Nephron progenitor cell (in vitro differentiated cells): ENCODE data around the gene GLDC.

ENCODE experiments used
- DNase-seq: peaks from one replicate; pipeline ENCODE4 v3.0.0; 2021
- H3K27ac Mint-ChIP-seq: 2 replicates; pipeline ENCODE4 v1.8.0; 2021; ENCODE audit warnings: mild to moderate bottlenecking, moderate library complexity, mixed read lengths
- H3K27me3 Mint-ChIP-seq: 2 replicates; pipeline ENCODE4 v1.8.0; 2021; ENCODE audit warnings: mild to moderate bottlenecking, low read depth, mixed read lengths; ENCODE audit not compliant: poor library complexity
- H3K36me3 Mint-ChIP-seq: 2 replicates; pipeline ENCODE4 v1.8.0; 2021; ENCODE audit warnings: low read depth, mixed read lengths
- H3K4me1 Mint-ChIP-seq: 2 replicates; pipeline ENCODE4 v1.8.0; 2021; ENCODE audit warnings: mixed read lengths
- H3K4me3 Mint-ChIP-seq: 2 replicates; pipeline ENCODE4 v1.8.0; 2021; ENCODE audit warnings: mild to moderate bottlenecking, moderate library complexity, mixed read lengths
- H3K9me3 Mint-ChIP-seq: 2 replicates; pipeline ENCODE4 v1.8.0; 2021; ENCODE audit warnings: mild to moderate bottlenecking, moderate library complexity, mixed read lengths
- TF ChIP-seq, protein P1 (sequence below): fragments of 200-600 bp; sonication (generic); IDR thresholded peaks from 2 replicates; pipeline ENCODE4 v1.5.0; 2021; ENCODE audit warnings: antibody characterized with exemption

GLDC gene

DNA sequence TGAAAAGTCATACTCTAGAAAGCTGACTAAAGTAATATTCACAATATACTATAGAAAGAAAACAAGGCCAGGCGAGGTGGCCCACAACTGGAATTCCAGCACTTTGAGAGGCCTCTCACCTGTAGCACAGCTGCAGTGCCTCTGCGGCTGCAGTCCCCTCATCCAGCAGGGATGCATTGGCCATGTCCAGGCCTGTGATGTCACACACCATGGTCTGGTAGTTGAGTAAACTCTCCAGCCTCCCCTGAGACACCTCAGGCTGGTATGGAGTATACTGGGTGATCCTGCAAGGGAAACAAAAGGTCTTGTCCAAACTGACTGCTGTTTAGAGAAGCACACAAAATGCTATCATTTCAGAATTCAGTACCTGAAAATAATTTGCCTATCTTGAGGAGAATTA, 35.5 kb downstream of the GLDC start:
- H3K4me3 Mint-ChIP-seq, result no peak overlapping the region
- no peak overlapping the region for H3K27ac Mint-ChIP-seq
- no peaks in the 10 kb centered on the region for H3K9me3 Mint-ChIP-seq
- no peak for DNase-seq
- H3K27me3 Mint-ChIP-seq, result no peaks in the 10 kb centered on the region
- no peaks in the 10 kb centered on the region for H3K36me3 Mint-ChIP-seq
- H3K4me1 Mint-ChIP-seq, result peaks cover 6% of the 10 kb centered on the region
- TF ChIP-seq, protein P1, sequence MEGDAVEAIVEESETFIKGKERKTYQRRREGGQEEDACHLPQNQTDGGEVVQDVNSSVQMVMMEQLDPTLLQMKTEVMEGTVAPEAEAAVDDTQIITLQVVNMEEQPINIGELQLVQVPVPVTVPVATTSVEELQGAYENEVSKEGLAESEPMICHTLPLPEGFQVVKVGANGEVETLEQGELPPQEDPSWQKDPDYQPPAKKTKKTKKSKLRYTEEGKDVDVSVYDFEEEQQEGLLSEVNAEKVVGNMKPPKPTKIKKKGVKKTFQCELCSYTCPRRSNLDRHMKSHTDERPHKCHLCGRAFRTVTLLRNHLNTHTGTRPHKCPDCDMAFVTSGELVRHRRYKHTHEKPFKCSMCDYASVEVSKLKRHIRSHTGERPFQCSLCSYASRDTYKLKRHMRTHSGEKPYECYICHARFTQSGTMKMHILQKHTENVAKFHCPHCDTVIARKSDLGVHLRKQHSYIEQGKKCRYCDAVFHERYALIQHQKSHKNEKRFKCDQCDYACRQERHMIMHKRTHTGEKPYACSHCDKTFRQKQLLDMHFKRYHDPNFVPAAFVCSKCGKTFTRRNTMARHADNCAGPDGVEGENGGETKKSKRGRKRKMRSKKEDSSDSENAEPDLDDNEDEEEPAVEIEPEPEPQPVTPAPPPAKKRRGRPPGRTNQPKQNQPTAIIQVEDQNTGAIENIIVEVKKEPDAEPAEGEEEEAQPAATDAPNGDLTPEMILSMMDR, result no peak

GRCh38 chr9:6609497-6610016, 36.0 kb downstream of the GLDC start:
- Mint-ChIP-seq H3K27ac (no peak overlapping the region), H3K4me1 (peaks cover 6% of the 10 kb centered on the region), H3K4me3 (no peak overlapping the region), H3K27me3 (no peaks in the 10 kb centered on the region), H3K9me3 (no peaks in the 10 kb centered on the region), H3K36me3 (no peaks in the 10 kb centered on the region)
- no peak for DNase-seq
- TF ChIP-seq, protein P1, result no peak

DNA sequence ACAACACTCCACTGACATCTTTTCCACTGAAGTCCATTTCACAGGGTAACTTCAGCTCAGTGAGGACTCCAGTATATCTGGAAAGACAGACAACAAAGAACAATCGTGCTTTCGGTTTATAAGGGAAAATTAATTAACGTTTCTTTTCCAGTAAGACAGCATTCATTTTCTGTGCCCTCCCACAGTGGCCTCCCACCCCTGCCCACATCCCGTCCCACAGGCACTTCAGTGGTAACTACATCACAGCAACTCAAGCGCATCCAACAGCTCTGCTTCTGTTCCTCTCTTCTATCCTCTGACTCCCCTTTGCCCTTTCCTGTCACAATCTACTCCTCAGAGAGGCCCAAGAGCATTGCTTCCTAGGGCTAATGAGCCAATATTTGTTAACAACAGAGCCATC, 40.3 kb downstream of the GLDC start:
- H3K36me3 Mint-ChIP-seq, result no peaks in the 10 kb centered on the region

DNA sequence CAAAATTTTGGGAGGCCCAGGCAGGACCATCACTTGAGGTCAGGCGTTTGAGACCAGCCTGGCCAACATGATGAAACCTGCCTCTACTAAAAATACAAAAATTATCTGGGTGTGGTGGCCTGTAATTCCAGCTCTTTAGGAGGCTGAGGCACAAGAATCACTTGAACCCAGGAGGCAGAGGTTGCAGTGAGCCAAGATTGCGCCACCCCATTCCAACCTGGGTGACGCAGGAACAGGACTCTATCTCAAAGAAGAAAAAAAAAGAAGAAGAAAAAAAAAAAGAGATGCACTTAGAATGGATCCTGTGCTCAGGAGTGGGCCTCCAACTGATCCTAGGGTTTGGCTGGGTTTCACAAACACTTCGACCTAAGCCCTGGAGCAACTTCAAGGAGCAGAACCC, 45.1 kb downstream of the GLDC start:
- Mint-ChIP-seq H3K27me3 (peaks cover 3% of the 10 kb centered on the region), H3K27ac (no peak overlapping the region), H3K36me3 (no peaks in the 10 kb centered on the region), H3K4me3 (no peak overlapping the region), H3K9me3 (no peaks in the 10 kb centered on the region), H3K4me1 (peaks cover 4% of the 10 kb centered on the region)
- TF ChIP-seq, protein P1, result no peak
- no peak for DNase-seq

More for the DNA sequence above, 40.3 kb downstream of the GLDC start:
- no peak for DNase-seq
- TF ChIP-seq, protein P1, result no peak
- Mint-ChIP-seq H3K9me3 (no peaks in the 10 kb centered on the region), H3K27ac (peak overlapping the region; percentile 56), H3K4me1 (peaks cover 6% of the 10 kb centered on the region), H3K4me3 (no peak overlapping the region), H3K27me3 (no peaks in the 10 kb centered on the region)

DNA sequence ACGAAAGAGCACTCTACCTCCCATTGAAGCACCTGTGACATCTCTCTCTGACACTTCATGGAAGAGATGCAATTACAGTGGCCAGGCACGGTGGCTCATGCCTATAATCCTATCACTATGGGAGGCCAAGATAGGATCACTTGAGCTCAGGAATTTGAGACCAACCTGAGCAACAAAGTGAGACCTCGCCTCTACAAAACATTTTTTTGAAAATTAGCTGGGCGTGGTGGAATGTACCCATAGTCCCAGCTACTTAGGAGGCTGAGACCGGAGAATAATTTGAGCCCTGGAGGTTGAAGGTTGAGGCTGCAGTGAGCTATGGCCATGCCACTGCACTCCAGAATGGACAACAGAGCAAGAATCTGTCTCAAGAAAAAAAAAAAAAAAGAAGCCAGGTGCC, 45.5 kb downstream of the GLDC start:
- Mint-ChIP-seq H3K4me1 (no peaks in the 10 kb centered on the region), H3K9me3 (no peaks in the 10 kb centered on the region), H3K4me3 (no peak overlapping the region), H3K27me3 (peaks cover 3% of the 10 kb centered on the region), H3K27ac (no peak overlapping the region), H3K36me3 (no peaks in the 10 kb centered on the region)
- DNase-seq, result no peak
- TF ChIP-seq, protein P1, result no peak

DNA sequence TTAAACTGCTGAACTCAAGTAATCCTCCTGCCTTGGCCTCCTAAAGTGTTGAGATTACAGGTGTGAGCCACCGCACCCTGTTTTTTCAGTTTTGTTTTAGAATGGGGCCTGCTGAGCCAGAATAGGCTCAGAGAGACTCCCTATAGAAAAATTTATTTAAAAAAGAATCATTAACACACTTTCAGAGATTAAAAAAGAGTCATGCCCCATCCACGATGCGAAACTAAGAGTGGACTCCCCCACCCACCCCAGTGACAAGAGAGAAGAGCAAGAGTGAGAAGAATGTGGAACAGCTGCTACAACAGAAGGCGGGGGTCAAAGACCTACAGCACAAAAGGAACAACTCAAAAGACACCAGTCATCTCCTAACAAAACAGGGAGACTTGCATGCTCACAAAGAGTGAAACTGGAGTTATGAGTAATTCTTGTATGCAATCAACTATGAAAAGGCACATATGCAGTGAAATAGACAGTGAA, 47.2 kb downstream of the GLDC start:
- Mint-ChIP-seq H3K4me1 (no peaks in the 10 kb centered on the region), H3K27ac (no peak overlapping the region), H3K4me3 (no peak overlapping the region), H3K9me3 (no peaks in the 10 kb centered on the region), H3K27me3 (peaks cover 3% of the 10 kb centered on the region), H3K36me3 (no peaks in the 10 kb centered on the region)
- DNase-seq, result no peak
- TF ChIP-seq, protein P1, result no peak
